Keratinocyte (primary cell): ENCODE measurements around the gene ZNF79. TPM values are rescaled to one million over a fixed set of nuclear protein-coding genes. Genes with fewer than 3 reads are reported as not detected.
A peak's percentile ranks its signal among the peaks of the same experiment; 100 is the strongest.

Source experiments
- DNase-seq: peaks from one replicate; pipeline ENCODE4 v3.0.0-alpha.2; 2011; ENCODE audit warnings: low read depth, missing footprints, low spot score
- FAIRE-seq: peaks from 2 replicates; lab custom pipeline; 2011; peaks lifted over from hg19 to GRCh38; lab: Jason Lieb, UNC
- H2AFZ ChIP-seq: 2 replicates; pipeline ENCODE4 v1.6.0; 2012; ENCODE audit warnings: low read length, control low read depth, inconsistent platforms; ENCODE audit not compliant: control insufficient read depth
- H3K27ac ChIP-seq: 2 replicates; pipeline ENCODE4 v1.5.1; 2011; ENCODE audit warnings: low read length; ENCODE audit not compliant: control insufficient read depth, insufficient read depth
- H3K27me3 ChIP-seq: 3 replicates; pipeline ENCODE4 v1.6.0; 2011; ENCODE audit warnings: low read length; ENCODE audit not compliant: control insufficient read depth, insufficient read depth; ENCODE audit errors: extremely low read depth
- H3K36me3 ChIP-seq, 2 experiments: 2 replicates in 1 of 2; 3 replicates in 1 of 2; pipeline ENCODE4 v1.5.1; 2011; ENCODE audit warnings: low read length in 2 of 2, mild to moderate bottlenecking in 1 of 2; ENCODE audit not compliant: control insufficient read depth in 2 of 2, insufficient read depth in 2 of 2; ENCODE audit errors: extremely low read depth in 1 of 2
- H3K4me1 ChIP-seq: 3 replicates; pipeline ENCODE4 v1.5.1; 2011; ENCODE audit warnings: low read length; ENCODE audit not compliant: control insufficient read depth, insufficient read depth; ENCODE audit errors: extremely low read depth
- H3K4me2 ChIP-seq: 3 replicates; pipeline ENCODE4 v1.6.0; 2011; ENCODE audit warnings: low read depth, low read length; ENCODE audit not compliant: control insufficient read depth, insufficient read depth; ENCODE audit errors: extremely low read depth
- H3K4me3 ChIP-seq, 3 experiments: fragments of 200-600 bp in 1 of 3; sonication (generic) in 1 of 3; 2 replicates in 2 of 3; 3 replicates in 1 of 3; pipeline ENCODE4 v1.5.1; 2011 to 2016; ENCODE audit warnings: low read length in 3 of 3, mild to moderate bottlenecking in 3 of 3, control low read depth in 2 of 3, inconsistent platforms in 1 of 3, low read depth in 1 of 3, mixed read lengths in 1 of 3, mixed run types in 1 of 3, moderate library complexity in 1 of 3; ENCODE audit not compliant: control insufficient read depth in 2 of 3, insufficient read depth in 2 of 3; ENCODE audit errors: extremely low read depth in 1 of 3
- H3K79me2 ChIP-seq: 2 replicates; pipeline ENCODE4 v1.6.0; 2012; ENCODE audit warnings: low read length; ENCODE audit not compliant: control insufficient read depth, insufficient read depth
- H3K9ac ChIP-seq: 3 replicates; pipeline ENCODE4 v1.6.0; 2011; ENCODE audit warnings: low read length; ENCODE audit not compliant: control insufficient read depth, insufficient read depth; ENCODE audit errors: extremely low read depth
- H3K9me1 ChIP-seq: 3 replicates; pipeline ENCODE4 v1.6.0; 2011; ENCODE audit warnings: low read length; ENCODE audit not compliant: control insufficient read depth, insufficient read depth; ENCODE audit errors: extremely low read depth
- H3K9me3 ChIP-seq: 2 replicates; pipeline ENCODE4 v1.5.1; 2012; ENCODE audit warnings: low read depth, low read length; ENCODE audit not compliant: control insufficient read depth
- H4K20me1 ChIP-seq: 3 replicates; pipeline ENCODE4 v1.6.0; 2011; ENCODE audit warnings: low read length; ENCODE audit not compliant: control insufficient read depth, insufficient read depth; ENCODE audit errors: extremely low read depth
- CTCF ChIP-seq, 3 experiments: IDR thresholded peaks in 1 of 3; conservative IDR thresholded peaks in 1 of 3; optimal IDR thresholded peaks in 1 of 3; 2 replicates in 2 of 3; 3 replicates in 1 of 3; pipeline versions ENCODE3 to v1.5.1; 2011; ENCODE audit warnings: low read length in 3 of 3, mild to moderate bottlenecking in 3 of 3, moderate library complexity in 2 of 3, control low read depth in 1 of 3, inconsistent platforms in 1 of 3; ENCODE audit not compliant: insufficient read depth in 2 of 3; ENCODE audit errors: extremely low read depth in 1 of 3
- EZH2 ChIP-seq: IDR thresholded peaks from one replicate; pipeline ENCODE4 v1.6.1; 2012; ENCODE audit warnings: inconsistent platforms, mild to moderate bottlenecking, low read length, moderate library complexity
- dilution Hi-C: fragments of 300-500 bp; cut with MboI; formaldehyde crosslinking; loops from one replicate; pipeline ENCODE4 v1.7.0; 2020; ENCODE audit warnings: low sequenced_read_pairs; ENCODE audit not compliant: extremely low pct_ligation_motif_present
- polyA minus RNA-seq, 3 experiments: library from RNA; depleted of rRNA, polyadenylated mRNA; stranded (reverse); fragments of >200 nt; gene quantifications; 1 replicate in 1 of 3; 2 replicates in 1 of 3; 3 replicates in 1 of 3; pipeline ENCODE4 v1.2.3, GENCODE V29; 2011
- polyA plus RNA-seq, 5 experiments: library from polyadenylated mRNA; depleted of rRNA in 3 of 5; stranded (reverse) in 3 of 5; stranded (forward) in 1 of 5; unstranded in 1 of 5; fragments of >200 nt; gene quantifications; 1 replicate in 1 of 5; 2 replicates in 3 of 5; 3 replicates in 1 of 5; pipeline versions ENCODE4 v1.2.1 to v1.2.3, GENCODE V29; 2011 to 2012; ENCODE audit warnings: missing spikeins in 2 of 5, low read depth in 1 of 5, low replicate concordance in 1 of 5

The ZNF79 gene
- 4.3 to 6.6 TPM (median 4.8 TPM) in 3 replicates for polyA plus RNA-seq
- 2.6 TPM for polyA plus RNA-seq (2011; ENCODE audit: low read depth)
- polyA plus RNA-seq (2011; cell fraction: cytosol; rRNA removed): 3.0 and 4.8 TPM in 2 replicates
- polyA plus RNA-seq (2011; cell fraction: nucleus; rRNA removed): 10.7 and 11.3 TPM in 2 replicates
- 3.6 and 4.8 TPM in 2 replicates for polyA plus RNA-seq (2012; ENCODE audit: low replicate concordance)
- polyA minus RNA-seq: 9.1 to 16.4 TPM (median 14.9 TPM) in 3 replicates
- polyA minus RNA-seq (2011; cell fraction: cytosol; rRNA and poly(A)+ RNA removed): 6.5 TPM
- polyA minus RNA-seq (2011; cell fraction: nucleus; rRNA and poly(A)+ RNA removed): 8.7 and 10.6 TPM in 2 replicates

GRCh38 chr9:127423934-127424675 lies at the start of gene ZNF79:
Gene ZNF79 (plus strand): TSS chr9:127424382. CDS start chr9:127424788, 406 bp downstream.
- peak within 1 kb of the TSS; percentile 70 to 98 (median 96) for H3K4me3 ChIP-seq
- no peaks in the 10 kb centered on the region for H4K20me1 ChIP-seq
- peak within 1 kb of the TSS; percentile 96 for H2AFZ ChIP-seq
- DNase-seq (no peak), FAIRE-seq (peak; percentile 9)
- no peaks in the 10 kb centered on the region for H3K9me3 ChIP-seq
- peaks cover 43% of the 10 kb centered on the region for H3K79me2 ChIP-seq
- peaks cover 34% of the 10 kb centered on the region for H3K4me1 ChIP-seq
- TF ChIP-seq CTCF (optimal IDR thresholded peaks at IDR 0.05 in 1 of 3, IDR thresholded peaks at IDR 0.05 in 1 of 3, conservative IDR thresholded peaks at IDR 0.05 in 1 of 3; ENCODE audit: extremely low read depth in 1 of 3, insufficient read depth in 2 of 3, low read length in 3 of 3) (no peak), EZH2 (no peak)
- H3K36me3 ChIP-seq: peaks cover 4 to 5% of the 10 kb centered on the region in 2 experiments
- no peaks in the 10 kb centered on the region for H3K9me1 ChIP-seq
- no peaks in the 10 kb centered on the region for H3K27me3 ChIP-seq
- peak within 1 kb of the TSS; percentile 99 for H3K4me2 ChIP-seq
- dilution Hi-C loops: no loop called here
- H3K27ac ChIP-seq: peak within 1 kb of the TSS; percentile 92
- H3K9ac ChIP-seq: peak within 1 kb of the TSS; percentile 92

- DNase-seq (no peak), FAIRE-seq (no peak)
- H3K9me3 ChIP-seq: no peaks in the 10 kb centered on the region
- no peaks in the 10 kb centered on the region for H4K20me1 ChIP-seq
- no peaks in the 10 kb centered on the region for H3K4me1 ChIP-seq
- H3K36me3 ChIP-seq: no peaks in the 10 kb centered on the region
- H3K27ac ChIP-seq: no peak overlapping the region
- no peaks in the 10 kb centered on the region for H3K79me2 ChIP-seq
- TF ChIP-seq EZH2: no peak
- TF ChIP-seq CTCF (optimal IDR thresholded peaks at IDR 0.05 in 1 of 3, IDR thresholded peaks at IDR 0.05 in 1 of 3, conservative IDR thresholded peaks at IDR 0.05 in 1 of 3; ENCODE audit: extremely low read depth in 1 of 3, insufficient read depth in 2 of 3, low read length in 3 of 3): no peak
- H2AFZ ChIP-seq: no peak overlapping the region
- no peak overlapping the region for H3K4me2 ChIP-seq
- dilution Hi-C loops: no loop called here
- no peaks in the 10 kb centered on the region for H3K9me1 ChIP-seq
- H3K9ac ChIP-seq: no peak overlapping the region
- no peaks in the 10 kb centered on the region for H3K27me3 ChIP-seq
- H3K4me3 ChIP-seq: no peak overlapping the region
Observed at GRCh38 chr9:127380479-127380878, 43.7 kb upstream of the ZNF79 start.
